ENCODE measurements around the gene CCDC8. TPM values are rescaled to one million over a fixed set of nuclear protein-coding genes. Genes with fewer than 3 reads are reported as not detected.
"Not testable (repeated sequence)": the region's sequence is repeated elsewhere in the genome, so short reads cannot be mapped to it uniquely, and the experiment has no call there.

CCDC8 gene
- polyA plus RNA-seq (ENCODE audit: insufficient read length in 4 of 4): 10 to 100 TPM; 50.7 to 94.6 (median 58.5) TPM

- peak; percentile 94 to 97 (median 96) for DNase-seq (ENCODE audit: low read depth in 4 of 4, low spot score in 3 of 4)
These were observed at the start of gene CCDC8 for GRCh38 chr19:46413262-46414031. Gene CCDC8, minus strand, starts transcription at chr19:46413564. Its CDS starts 754 bp downstream, at chr19:46412810.

GRCh38 chr19:46461537-46461936 lies 48.2 kb upstream of the CCDC8 start:
- no peak for DNase-seq (ENCODE audit: low read depth in 4 of 4, low spot score in 3 of 4)

GRCh38 chr19:46460981-46461380 lies 47.6 kb upstream of the CCDC8 start:
- DNase-seq (ENCODE audit: low read depth in 4 of 4, low spot score in 3 of 4): no peak

- DNase-seq (ENCODE audit: low read depth in 4 of 4, low spot score in 3 of 4): no peak
These were observed 46.7 kb upstream of the CCDC8 start for GRCh38 chr19:46460055-46460454.

- no peak for DNase-seq (ENCODE audit: low read depth in 4 of 4, low spot score in 3 of 4)
These were observed 43.6 kb upstream of the CCDC8 start for GRCh38 chr19:46456930-46457329.

GRCh38 chr19:46454244-46454643 lies 40.9 kb upstream of the CCDC8 start:
- no peak for DNase-seq (ENCODE audit: low read depth in 4 of 4, low spot score in 3 of 4)

- no peak for DNase-seq (ENCODE audit: low read depth in 4 of 4, low spot score in 3 of 4)
These were observed 40.3 kb upstream of the CCDC8 start for GRCh38 chr19:46453661-46454060.

GRCh38 chr19:46452186-46452585 lies 38.8 kb upstream of the CCDC8 start:
- no peak for DNase-seq (ENCODE audit: low read depth in 4 of 4, low spot score in 3 of 4)

GRCh38 chr19:46451352-46451751 lies 38.0 kb upstream of the CCDC8 start:
- DNase-seq (ENCODE audit: low read depth in 4 of 4, low spot score in 3 of 4): no peak

- no peak for DNase-seq (ENCODE audit: low read depth in 4 of 4, low spot score in 3 of 4)
These were observed 37.4 kb upstream of the CCDC8 start for GRCh38 chr19:46450737-46451136.

GRCh38 chr19:46449228-46449627 lies 35.9 kb upstream of the CCDC8 start:
- DNase-seq (ENCODE audit: low read depth in 4 of 4, low spot score in 3 of 4): no peak

- DNase-seq (ENCODE audit: low read depth in 4 of 4, low spot score in 3 of 4): no peak
These were observed 35.2 kb upstream of the CCDC8 start for GRCh38 chr19:46448601-46449000.

- no peak for DNase-seq (ENCODE audit: low read depth in 4 of 4, low spot score in 3 of 4)
These were observed 34.5 kb upstream of the CCDC8 start for GRCh38 chr19:46447824-46448223.

GRCh38 chr19:46447006-46447405 lies 33.6 kb upstream of the CCDC8 start:
- DNase-seq (ENCODE audit: low read depth in 4 of 4, low spot score in 3 of 4): no peak

GRCh38 chr19:46446021-46446420 lies 32.7 kb upstream of the CCDC8 start:
- DNase-seq (ENCODE audit: low read depth in 4 of 4, low spot score in 3 of 4): no peak

GRCh38 chr19:46442808-46443450 lies 29.6 kb upstream of the CCDC8 start:
- DNase-seq (ENCODE audit: low read depth in 4 of 4, low spot score in 3 of 4): no peak

- DNase-seq (ENCODE audit: low read depth in 4 of 4, low spot score in 3 of 4): no peak
These were observed 28.5 kb upstream of the CCDC8 start for GRCh38 chr19:46441866-46442265.

- not testable (repeated sequence) for DNase-seq (ENCODE audit: low read depth in 4 of 4, low spot score in 3 of 4)
These were observed 22.3 kb upstream of the CCDC8 start for GRCh38 chr19:46435689-46436088.

GRCh38 chr19:46435009-46435408 lies 21.6 kb upstream of the CCDC8 start:
- DNase-seq (ENCODE audit: low read depth in 4 of 4, low spot score in 3 of 4): no peak

GRCh38 chr19:46433470-46433869 lies 20.1 kb upstream of the CCDC8 start:
- not testable (repeated sequence) for DNase-seq (ENCODE audit: low read depth in 4 of 4, low spot score in 3 of 4)

GRCh38 chr19:46431824-46432223 lies 18.5 kb upstream of the CCDC8 start:
- DNase-seq (ENCODE audit: low read depth in 4 of 4, low spot score in 3 of 4): no peak

GRCh38 chr19:46429999-46430398 lies 16.6 kb upstream of the CCDC8 start:
- no peak for DNase-seq (ENCODE audit: low read depth in 4 of 4, low spot score in 3 of 4)
